Muscle layer of colon (tissue), 2 donors: Measurements from ENCODE around the gene SLC24A3.
A peak's percentile ranks its signal among the peaks of the same experiment; 100 is the strongest.

ENCODE experiments used
- H3K27ac ChIP-seq: one replicate; pipeline ENCODE4 v1.7.0; 2013; ENCODE audit warnings: low read depth, mild to moderate bottlenecking, low read length, moderate library complexity
- H3K27me3 ChIP-seq, 2 donors: one replicate each; pipeline ENCODE4 v1.7.0; 2013; ENCODE audit warnings: low read length in 2 of 2, mild to moderate bottlenecking in 2 of 2; ENCODE audit not compliant: insufficient read depth in 2 of 2, control insufficient read depth in 1 of 2
- H3K36me3 ChIP-seq: one replicate; pipeline ENCODE4 v1.7.0; 2013; ENCODE audit warnings: mild to moderate bottlenecking, low read length; ENCODE audit not compliant: insufficient read depth
- H3K4me1 ChIP-seq: one replicate; pipeline ENCODE4 v1.7.0; 2013; ENCODE audit warnings: mild to moderate bottlenecking, low read length; ENCODE audit not compliant: insufficient read depth
- H3K4me3 ChIP-seq, 2 donors: one replicate each; pipeline ENCODE4 v1.7.0; 2013; ENCODE audit warnings: low read length in 2 of 2, low read depth in 1 of 2, mild to moderate bottlenecking in 1 of 2, moderate library complexity in 1 of 2
- H3K9ac ChIP-seq: one replicate; pipeline ENCODE4 v1.7.0; 2013; ENCODE audit warnings: low read length
- H3K9me3 ChIP-seq: one replicate; pipeline ENCODE4 v1.7.0; 2013; ENCODE audit warnings: mild to moderate bottlenecking, low read length
- donor health status: abdominal sarcoma.
- donor health status: Adenocarcinoma of cecum.

Gene SLC24A3

DNA sequence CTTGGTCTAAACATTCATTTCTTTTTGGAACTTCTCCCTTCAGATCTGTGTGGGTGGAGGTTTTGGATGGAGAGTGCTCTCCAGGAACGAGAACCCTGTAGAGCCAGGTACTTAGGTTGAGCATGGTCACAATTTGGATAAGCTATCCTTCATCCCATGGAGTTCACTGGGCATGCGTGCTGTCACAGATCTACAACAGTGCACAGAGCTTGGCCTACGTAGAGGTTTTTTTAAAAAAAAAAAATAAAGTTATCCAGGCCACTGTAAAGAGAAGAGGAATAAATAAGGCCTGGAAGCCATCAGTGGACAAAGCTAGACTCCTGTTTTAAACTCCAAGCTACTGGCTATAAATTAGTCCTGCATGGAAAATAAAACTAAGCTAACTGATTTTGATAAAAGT lies 165.6 kb downstream of the SLC24A3 start:
- no peak overlapping the region for H3K4me3 ChIP-seq
- H3K4me1 ChIP-seq = peaks cover 61% of the 10 kb centered on the region
- no peaks in the 10 kb centered on the region for H3K36me3 ChIP-seq
- H3K27ac ChIP-seq = peak overlapping the region; percentile 48
- H3K27me3 ChIP-seq = no peaks in the 10 kb centered on the region
- no peaks in the 10 kb centered on the region for H3K9me3 ChIP-seq
- no peak overlapping the region for H3K9ac ChIP-seq

DNA sequence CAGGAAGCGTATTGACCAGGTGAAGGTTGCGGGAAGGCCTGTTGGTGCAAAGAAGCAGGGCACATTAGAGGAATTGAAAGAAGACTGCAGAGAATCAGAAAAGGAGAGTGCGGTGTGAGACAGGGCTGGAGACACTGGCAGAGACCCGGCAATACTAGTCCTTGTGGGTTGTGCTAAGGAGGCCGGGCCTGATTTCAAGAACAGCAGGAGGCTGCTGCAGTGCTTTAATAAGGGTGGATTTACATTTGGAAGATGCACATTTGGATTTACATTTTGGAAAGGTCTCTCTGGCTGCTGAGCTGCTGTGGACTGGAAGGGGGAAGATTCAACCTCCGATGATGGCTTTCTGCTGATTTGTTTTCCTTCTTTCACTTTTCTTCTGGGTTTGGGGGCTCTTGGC lies 167.8 kb downstream of the SLC24A3 start:
- no peaks in the 10 kb centered on the region for H3K36me3 ChIP-seq
- no peak overlapping the region for H3K27ac ChIP-seq
- H3K9me3 ChIP-seq = no peaks in the 10 kb centered on the region
- H3K4me3 ChIP-seq = no peak overlapping the region
- H3K27me3 ChIP-seq = no peaks in the 10 kb centered on the region
- peaks cover 48% of the 10 kb centered on the region for H3K4me1 ChIP-seq
- no peak overlapping the region for H3K9ac ChIP-seq

DNA sequence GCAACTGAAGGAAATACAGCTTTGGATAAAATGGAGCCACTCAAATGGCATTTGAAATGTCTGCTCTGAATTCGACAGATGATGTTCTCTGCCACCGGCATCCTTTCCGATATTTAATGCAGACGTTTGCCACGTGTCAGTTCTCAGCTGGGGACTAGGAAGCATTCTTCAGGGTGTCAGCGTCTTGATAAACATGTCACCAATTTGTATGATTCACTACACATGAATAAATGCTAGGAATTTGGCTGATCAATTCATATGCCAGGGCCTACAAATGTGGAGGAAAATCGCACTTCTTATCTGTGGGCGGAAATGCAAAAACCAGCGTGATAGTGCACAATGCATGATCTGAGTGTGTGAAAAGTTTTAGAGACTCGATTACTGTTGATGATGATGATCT lies 169.5 kb downstream of the SLC24A3 start:
- Histone ChIP-seq H3K36me3 (no peaks in the 10 kb centered on the region), H3K9ac (no peak overlapping the region), H3K4me3 (no peak overlapping the region), H3K27ac (no peak overlapping the region), H3K9me3 (no peaks in the 10 kb centered on the region), H3K4me1 (peaks cover 38% of the 10 kb centered on the region), H3K27me3 (no peaks in the 10 kb centered on the region)

DNA sequence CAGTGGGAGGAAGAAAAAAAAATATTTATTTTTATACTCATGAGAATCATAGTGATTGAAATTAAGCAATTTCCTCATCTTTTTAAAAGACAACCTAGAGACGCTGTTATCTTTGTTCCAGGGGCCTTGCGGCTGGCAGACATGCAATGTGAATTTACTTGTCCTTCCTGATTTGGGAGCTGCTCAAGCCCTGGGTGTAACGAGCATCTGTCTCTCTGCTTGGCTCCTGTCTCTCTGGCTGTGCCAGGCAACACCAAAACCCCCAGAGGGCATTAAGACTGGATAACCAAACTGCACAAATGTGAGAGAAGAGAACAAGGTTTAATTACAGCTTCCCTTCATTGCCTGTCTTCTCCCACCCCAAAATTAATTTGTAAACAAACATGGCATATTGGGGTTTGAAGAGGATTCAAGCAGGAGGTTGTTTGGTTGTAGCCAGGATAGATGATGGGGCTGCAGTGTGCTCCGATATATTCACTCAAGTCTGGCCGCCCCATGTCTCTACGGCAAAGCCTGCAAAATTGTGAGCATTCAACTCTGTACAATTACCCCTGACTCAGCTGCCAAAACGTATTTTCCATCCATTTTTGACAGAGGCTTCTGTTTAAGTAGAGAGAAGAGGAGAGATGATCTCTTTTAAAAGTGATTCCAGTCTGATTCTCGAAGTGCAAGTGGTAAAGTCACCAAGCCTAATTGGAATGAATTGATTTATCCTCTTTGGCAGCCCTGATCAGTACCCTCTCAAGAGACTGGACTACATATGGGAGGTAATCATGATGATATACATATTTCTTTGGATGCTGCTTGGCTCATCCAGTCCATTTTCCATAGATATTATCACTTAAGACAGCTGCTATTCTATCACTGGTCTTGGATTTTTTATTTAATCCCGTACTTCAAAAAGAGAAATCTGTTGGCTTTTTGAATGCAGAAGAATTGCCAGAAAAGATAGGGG lies 170.2 kb downstream of the SLC24A3 start:
- H3K27ac ChIP-seq = no peak overlapping the region
- peaks cover 30% of the 10 kb centered on the region for H3K4me1 ChIP-seq
- no peak overlapping the region for H3K9ac ChIP-seq
- H3K4me3 ChIP-seq = no peak overlapping the region
- no peaks in the 10 kb centered on the region for H3K9me3 ChIP-seq
- no peaks in the 10 kb centered on the region for H3K36me3 ChIP-seq
- H3K27me3 ChIP-seq = no peaks in the 10 kb centered on the region

DNA sequence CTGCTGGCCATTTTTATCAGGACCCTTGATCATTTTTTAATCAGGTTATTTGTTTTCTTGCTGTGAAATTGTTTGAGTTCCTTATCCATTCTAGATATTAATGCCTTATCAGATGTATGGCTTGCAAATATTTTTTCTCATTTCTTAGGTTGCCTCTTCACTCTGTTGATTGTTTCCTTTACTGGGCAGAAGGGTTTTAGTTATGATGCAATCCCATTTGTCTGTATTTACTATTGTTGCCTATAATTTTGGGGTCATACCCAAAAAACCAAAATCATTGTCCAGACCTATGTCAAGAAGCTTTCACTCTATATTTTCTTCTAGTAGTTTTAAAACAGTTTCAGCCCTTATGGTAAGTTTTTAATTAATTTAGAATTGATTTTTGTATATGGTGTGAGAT lies 172.5 kb downstream of the SLC24A3 start:
- Histone ChIP-seq H3K27ac (no peak overlapping the region), H3K9ac (no peak overlapping the region), H3K4me1 (peaks cover 10% of the 10 kb centered on the region), H3K27me3 (no peaks in the 10 kb centered on the region), H3K9me3 (no peaks in the 10 kb centered on the region), H3K4me3 (no peak overlapping the region), H3K36me3 (no peaks in the 10 kb centered on the region)

DNA sequence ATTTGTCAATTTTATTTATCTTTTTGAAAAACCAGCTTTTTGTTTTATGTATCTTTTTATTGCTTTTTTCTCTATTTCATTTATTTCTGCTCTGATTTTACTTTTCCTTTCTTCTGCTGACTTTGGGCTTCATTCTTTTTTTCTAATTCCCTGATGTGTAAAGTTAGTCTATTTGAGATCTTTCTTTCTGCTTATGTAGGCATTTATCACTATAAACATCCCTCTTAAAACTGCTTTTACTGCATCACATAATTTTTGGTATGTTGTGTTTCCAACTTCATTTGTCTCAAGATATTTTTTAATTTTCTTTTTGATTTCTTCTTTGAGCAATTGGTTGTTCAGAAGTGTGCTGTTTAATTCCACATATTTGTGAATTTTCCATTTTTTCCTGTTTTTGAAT lies 174.8 kb downstream of the SLC24A3 start:
- Histone ChIP-seq H3K9ac (no peak overlapping the region), H3K27ac (no peak overlapping the region), H3K4me3 (no peak overlapping the region), H3K27me3 (no peaks in the 10 kb centered on the region), H3K4me1 (no peaks in the 10 kb centered on the region), H3K9me3 (no peaks in the 10 kb centered on the region), H3K36me3 (no peaks in the 10 kb centered on the region)

DNA sequence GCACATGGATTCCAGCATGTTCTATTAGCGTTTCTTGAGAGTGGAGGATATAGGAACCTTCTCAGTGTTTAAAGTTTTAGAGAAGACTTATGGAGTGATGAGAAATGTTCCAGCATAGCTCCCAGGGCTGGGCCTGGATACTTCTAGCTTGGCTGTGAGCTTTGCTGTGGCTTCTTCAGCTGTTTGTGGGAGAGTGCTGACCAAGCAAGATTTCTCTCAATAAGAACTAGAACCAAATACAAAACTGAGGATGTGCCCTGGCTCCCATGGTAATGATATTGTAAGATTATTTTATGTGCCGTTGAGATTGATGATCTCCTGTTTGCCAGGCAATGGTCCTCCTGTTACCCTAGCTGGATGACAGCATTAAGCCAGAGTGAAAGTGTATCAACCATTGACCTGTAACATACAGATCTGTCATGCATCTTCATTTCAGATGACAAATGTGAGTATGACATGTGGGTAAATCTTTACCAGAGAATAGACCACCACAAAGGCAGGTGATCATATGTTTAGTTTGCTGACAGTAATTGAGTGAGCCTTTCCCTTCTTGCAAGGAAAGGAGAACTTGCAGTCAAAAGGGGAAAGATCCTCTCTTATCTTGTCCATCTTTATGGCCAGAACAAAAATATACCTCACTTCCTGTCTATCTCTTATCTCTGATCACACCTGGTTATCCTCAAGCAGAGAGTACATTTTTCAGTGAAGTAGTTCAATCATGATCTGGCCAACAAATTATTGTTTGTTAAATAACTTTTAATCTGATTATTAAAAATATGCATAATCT lies 180.1 kb downstream of the SLC24A3 start:
- H3K9me3 ChIP-seq = no peaks in the 10 kb centered on the region
- H3K4me3 ChIP-seq = no peak overlapping the region
- no peaks in the 10 kb centered on the region for H3K27me3 ChIP-seq
- H3K4me1 ChIP-seq = no peaks in the 10 kb centered on the region
- no peaks in the 10 kb centered on the region for H3K36me3 ChIP-seq
- no peak overlapping the region for H3K9ac ChIP-seq
- H3K27ac ChIP-seq = no peak overlapping the region

DNA sequence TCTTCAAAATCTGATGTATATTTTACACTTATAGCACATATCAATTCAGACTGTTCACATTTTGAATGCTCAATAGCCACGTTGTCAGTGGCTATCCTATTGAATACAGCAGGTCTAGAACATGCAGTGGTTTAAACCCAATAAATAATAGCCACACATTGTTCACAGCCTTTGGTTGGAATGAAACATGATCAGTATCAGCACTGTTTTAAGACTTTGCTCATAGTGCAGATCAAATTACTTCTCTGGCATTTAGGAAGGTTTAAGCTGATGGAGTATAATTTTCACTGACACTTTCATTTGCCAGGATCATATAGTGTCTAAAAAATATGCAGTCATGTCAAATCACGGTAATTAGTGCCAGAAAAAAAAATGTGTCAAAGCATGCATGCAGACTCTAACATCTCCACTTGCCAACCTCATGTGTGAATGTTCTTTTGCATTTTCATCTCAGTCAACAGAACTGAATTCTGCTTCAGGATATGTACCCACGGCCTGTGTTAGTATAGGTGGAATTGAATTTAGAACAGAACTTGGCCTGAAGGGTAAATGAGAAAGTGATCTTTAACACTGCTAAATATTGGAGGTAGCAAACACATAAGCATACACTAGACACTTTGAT lies 184.1 kb downstream of the SLC24A3 start:
- Histone ChIP-seq H3K27ac (no peak overlapping the region), H3K9ac (no peak overlapping the region), H3K27me3 (no peaks in the 10 kb centered on the region), H3K36me3 (no peaks in the 10 kb centered on the region), H3K9me3 (no peaks in the 10 kb centered on the region), H3K4me1 (no peaks in the 10 kb centered on the region), H3K4me3 (no peak overlapping the region)

DNA sequence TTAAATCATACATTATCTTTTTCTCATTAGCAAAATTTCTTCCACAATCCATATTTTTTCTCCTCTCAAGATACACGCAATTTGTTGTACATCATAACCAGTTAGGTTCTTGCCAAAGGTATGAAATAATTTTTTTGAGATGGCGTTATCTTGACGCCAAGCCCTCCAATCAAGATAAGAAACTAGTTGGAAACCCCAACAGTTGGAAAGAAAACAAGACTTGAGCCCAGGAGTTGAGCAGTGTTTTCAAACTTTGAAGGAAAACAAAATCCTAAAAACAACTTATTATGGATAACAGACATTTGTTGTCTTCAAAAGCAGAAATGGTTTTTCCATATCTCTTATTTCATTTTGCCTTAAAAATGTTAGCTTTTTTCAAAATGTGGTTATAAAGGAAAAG lies 184.8 kb downstream of the SLC24A3 start:
- Histone ChIP-seq H3K9ac (no peak overlapping the region), H3K9me3 (no peaks in the 10 kb centered on the region), H3K4me1 (no peaks in the 10 kb centered on the region), H3K27ac (no peak overlapping the region), H3K4me3 (no peak overlapping the region), H3K36me3 (no peaks in the 10 kb centered on the region), H3K27me3 (no peaks in the 10 kb centered on the region)

DNA sequence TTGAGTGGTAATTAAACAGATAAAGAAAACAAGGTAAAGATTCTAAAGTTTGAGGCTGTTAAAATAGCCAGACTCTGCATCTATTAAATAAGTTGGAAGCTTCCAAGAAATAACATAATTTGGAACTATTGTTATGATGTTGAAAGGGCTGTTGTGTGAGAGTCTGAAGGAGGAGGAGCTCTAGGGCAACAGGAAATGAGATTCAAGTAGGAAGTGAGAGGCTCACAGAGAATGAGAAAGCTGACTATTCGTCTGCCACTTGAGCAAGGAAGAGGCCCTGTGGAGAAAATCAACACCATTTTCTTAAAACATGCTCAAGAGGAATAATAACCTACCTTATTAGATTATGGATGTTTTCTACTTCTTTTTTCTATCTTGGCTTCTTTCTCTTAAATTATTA lies 185.2 kb downstream of the SLC24A3 start:
- no peaks in the 10 kb centered on the region for H3K4me1 ChIP-seq
- no peaks in the 10 kb centered on the region for H3K9me3 ChIP-seq
- H3K9ac ChIP-seq = no peak overlapping the region
- H3K27ac ChIP-seq = no peak overlapping the region
- no peaks in the 10 kb centered on the region for H3K36me3 ChIP-seq
- H3K27me3 ChIP-seq = no peaks in the 10 kb centered on the region
- no peak overlapping the region for H3K4me3 ChIP-seq

DNA sequence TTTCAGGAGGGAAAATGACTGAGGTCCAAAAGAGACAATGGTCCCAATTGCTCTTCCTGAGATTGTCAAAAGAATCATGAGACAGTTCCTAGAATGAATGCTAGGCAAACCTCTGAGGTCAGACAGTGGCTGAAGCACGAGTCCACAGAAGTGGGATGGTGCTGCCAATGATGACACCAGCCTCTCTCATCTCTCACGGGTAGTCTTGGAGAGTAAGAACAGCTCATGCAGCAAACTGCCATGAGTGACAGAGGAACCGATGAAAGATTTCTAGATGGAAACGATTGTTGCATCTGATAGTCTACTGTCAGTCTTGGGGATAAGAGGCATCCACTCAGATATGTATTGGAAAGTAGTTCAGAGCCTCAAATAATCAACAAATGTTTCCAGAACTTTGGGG lies 188.7 kb downstream of the SLC24A3 start:
- H3K9ac ChIP-seq = no peak overlapping the region
- no peaks in the 10 kb centered on the region for H3K36me3 ChIP-seq
- no peaks in the 10 kb centered on the region for H3K27me3 ChIP-seq
- no peak overlapping the region for H3K27ac ChIP-seq
- H3K9me3 ChIP-seq = no peaks in the 10 kb centered on the region
- H3K4me1 ChIP-seq = no peaks in the 10 kb centered on the region
- H3K4me3 ChIP-seq = no peak overlapping the region
